Uterus (tissue), 4 donors: Measurements from ENCODE around the gene TTC38. TPM values are rescaled to one million over a fixed set of nuclear protein-coding genes. Genes with fewer than 3 reads are reported as not detected.

Experiments used
- DNase-seq, 2 donors: peaks; one replicate each; pipeline ENCODE4 v3.0.0-alpha.2; 2019 to 2020
- H3K27ac ChIP-seq, 2 donors: fragments of 200-600 bp; sonication (generic); 1 replicate in 1 of 2; 2 replicates in 1 of 2; pipeline ENCODE4 v1.5.1; 2016 to 2018
- H3K27me3 ChIP-seq, 2 donors: fragments of 200-600 bp; sonication (generic); one replicate each; pipeline ENCODE4 v1.5.1; 2018 to 2019; ENCODE audit warnings: control low read depth in 1 of 2
- H3K36me3 ChIP-seq, 2 donors: fragments of 200-600 bp; sonication (generic); one replicate each; pipeline ENCODE4 v1.5.1; 2019; ENCODE audit warnings: control low read depth in 1 of 2
- H3K4me1 ChIP-seq, 2 donors: fragments of 200-600 bp; sonication (generic); one replicate each; pipeline ENCODE4 v1.5.1; 2018 to 2019; ENCODE audit warnings: control low read depth in 1 of 2
- H3K4me3 ChIP-seq, 2 donors: fragments of 200-600 bp; sonication (generic); 1 replicate in 1 of 2; 2 replicates in 1 of 2; pipeline ENCODE4 v1.5.1; 2018 to 2019; ENCODE audit warnings: mild to moderate bottlenecking in 1 of 2
- H3K9me3 ChIP-seq, 2 donors: fragments of 200-600 bp; sonication (generic); one replicate each; pipeline ENCODE4 v1.5.1; 2019; ENCODE audit warnings: control low read depth in 1 of 2
- CTCF ChIP-seq, 4 experiments: fragments of 200-600 bp in 2 of 4; fragments of 450-650 bp in 2 of 4; sonication (generic) in 2 of 4; IDR thresholded peaks; one replicate each; pipeline ENCODE4 v1.5.1; 2016 to 2019; ENCODE audit warnings: antibody characterized with exemption in 4 of 4, mild to moderate bottlenecking in 2 of 4, moderate library complexity in 1 of 4
- POLR2A ChIP-seq, 2 donors: fragments of 450-650 bp; IDR thresholded peaks; one replicate each; pipeline ENCODE4 v1.6.1; 2016; ENCODE audit warnings: antibody characterized with exemption in 2 of 2, mild to moderate bottlenecking in 1 of 2, moderate library complexity in 1 of 2
- intact Hi-C: fragments of 100-400 bp; cut with DNase I; formaldehyde crosslinking; loops from one replicate; pipeline ENCODE4 v1.15.1; 2023; ENCODE audit warnings: low total_unique reads
- total RNA-seq, 4 donors: library from RNA; depleted of rRNA in 3 of 4; stranded (reverse); fragments of >200 nt in 3 of 4; gene quantifications; one replicate each; pipeline versions ENCODE4 v1.1.0 to v1.2.4, GENCODE V29; 2014 to 2023
- donor health status: DM: yes; HTN: yes; CAD: no.

Gene TTC38
- total RNA-seq, 4 donors from 2014 or later: 7.7 to 50.0 (median 45.0) TPM

- H3K4me1 ChIP-seq: no peaks in the 10 kb centered on the region
- H3K36me3 ChIP-seq: no peaks in the 10 kb centered on the region
- no peak overlapping the region for H3K27ac ChIP-seq
- TF ChIP-seq POLR2A (IDR thresholded peaks at IDR 0.05) (no peak), CTCF (IDR thresholded peaks at IDR 0.05) (no peak)
- intact Hi-C loops: no loop called here
- no peaks in the 10 kb centered on the region for H3K27me3 ChIP-seq
- no peaks in the 10 kb centered on the region for H3K9me3 ChIP-seq
- H3K4me3 ChIP-seq: no peak overlapping the region
- DNase-seq: no peak
These were observed 11.1 kb downstream of the TTC38 start for GRCh38 chr22:46278656-46279645.

- Histone ChIP-seq H3K27me3 (no peaks in the 10 kb centered on the region), H3K27ac (no peak overlapping the region), H3K36me3 (no peaks in the 10 kb centered on the region), H3K4me1 (no peaks in the 10 kb centered on the region), H3K4me3 (no peak overlapping the region), H3K9me3 (no peaks in the 10 kb centered on the region)
- intact Hi-C loops: no loop called here
- TF ChIP-seq CTCF (IDR thresholded peaks at IDR 0.05) (no peak), POLR2A (IDR thresholded peaks at IDR 0.05) (no peak)
- DNase-seq: no peak
These were observed 12.4 kb downstream of the TTC38 start for GRCh38 chr22:46280063-46280817.

- Histone ChIP-seq H3K4me1 (no peaks in the 10 kb centered on the region), H3K4me3 (no peak overlapping the region), H3K36me3 (no peaks in the 10 kb centered on the region), H3K27me3 (no peaks in the 10 kb centered on the region), H3K27ac (no peak overlapping the region), H3K9me3 (no peaks in the 10 kb centered on the region)
- intact Hi-C loops: no loop called here
- TF ChIP-seq CTCF (IDR thresholded peaks at IDR 0.05) (no peak), POLR2A (IDR thresholded peaks at IDR 0.05) (no peak)
- no peak for DNase-seq
These were observed 13.3 kb downstream of the TTC38 start for GRCh38 chr22:46280999-46281623.

- Histone ChIP-seq H3K9me3 (no peaks in the 10 kb centered on the region), H3K4me3 (no peak overlapping the region), H3K36me3 (no peaks in the 10 kb centered on the region), H3K27me3 (no peaks in the 10 kb centered on the region), H3K4me1 (no peaks in the 10 kb centered on the region), H3K27ac (no peak overlapping the region)
- no peak for DNase-seq
- TF ChIP-seq CTCF (IDR thresholded peaks at IDR 0.05): no peak
- intact Hi-C loops: no loop called here
These were observed 14.3 kb downstream of the TTC38 start for GRCh38 chr22:46281866-46282678.
